HT1080 (cell line): ENCODE measurements around the gene RABGGTA. TPM values are rescaled to one million over a fixed set of nuclear protein-coding genes. Genes with fewer than 3 reads are reported as not detected.
"Not testable (repeated sequence)": the region's sequence is repeated elsewhere in the genome, so short reads cannot be mapped to it uniquely, and the experiment has no call there.

ENCODE experiments used
- DNase-seq: peaks from one replicate; pipeline ENCODE4 v3.0.0-alpha.2; 2015; ENCODE audit warnings: low read depth
- total RNA-seq: library from RNA; depleted of rRNA; stranded (reverse); fragments of >200 nt; shearing (Covaris generic); gene quantifications from 2 replicates; pipeline ENCODE4 v1.2.3, GENCODE V29; 2014

RABGGTA gene
- total RNA-seq, 1 experiment from 2014 or later: 24.0 TPM

DNA sequence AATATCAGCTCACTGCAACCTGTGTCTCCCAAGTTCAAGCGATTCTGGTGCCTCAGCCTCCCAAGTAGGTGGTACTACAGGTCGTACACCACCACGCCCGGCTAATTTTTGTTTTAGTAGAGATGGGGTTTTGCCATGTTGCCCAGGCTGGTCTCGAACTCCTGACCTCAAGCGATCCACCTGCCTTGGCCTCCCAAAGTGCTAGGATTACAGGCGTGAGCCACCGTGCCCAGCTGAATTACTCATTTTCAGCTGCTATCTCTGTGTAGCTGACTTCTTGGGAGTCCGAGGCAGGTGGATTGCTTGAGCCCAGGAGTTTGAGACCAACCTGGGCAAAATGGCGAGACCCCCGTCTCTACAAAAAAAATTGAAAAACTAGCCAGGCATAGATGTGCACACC is 26.0 kb downstream of the RABGGTA start:
- DNase-seq: not testable (repeated sequence)

DNA sequence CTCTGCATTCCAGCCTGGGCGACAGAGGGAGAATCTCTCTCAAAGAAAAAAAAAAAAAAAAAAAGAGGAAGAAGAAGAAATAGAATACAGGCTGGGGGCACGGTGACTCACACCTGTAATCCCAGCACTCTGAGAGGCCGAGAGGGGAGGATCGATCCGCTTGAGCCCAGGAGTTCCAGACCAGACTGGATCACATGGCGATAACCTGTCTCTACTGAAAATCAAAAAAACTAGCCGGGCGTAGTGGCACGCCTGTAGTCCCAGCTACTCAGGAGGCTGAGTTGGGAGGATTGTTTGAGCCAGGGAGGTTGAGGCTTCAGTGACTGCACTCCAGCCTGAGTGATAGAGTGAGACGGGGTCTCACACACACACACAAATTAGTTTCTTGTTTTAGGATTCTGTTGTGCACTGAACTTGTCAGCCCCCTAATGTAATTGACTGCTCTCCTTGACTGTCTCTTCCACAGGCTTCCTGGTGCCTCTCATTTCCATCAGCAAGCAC is 28.0 kb downstream of the RABGGTA start:
- DNase-seq: peak; percentile 78

DNA sequence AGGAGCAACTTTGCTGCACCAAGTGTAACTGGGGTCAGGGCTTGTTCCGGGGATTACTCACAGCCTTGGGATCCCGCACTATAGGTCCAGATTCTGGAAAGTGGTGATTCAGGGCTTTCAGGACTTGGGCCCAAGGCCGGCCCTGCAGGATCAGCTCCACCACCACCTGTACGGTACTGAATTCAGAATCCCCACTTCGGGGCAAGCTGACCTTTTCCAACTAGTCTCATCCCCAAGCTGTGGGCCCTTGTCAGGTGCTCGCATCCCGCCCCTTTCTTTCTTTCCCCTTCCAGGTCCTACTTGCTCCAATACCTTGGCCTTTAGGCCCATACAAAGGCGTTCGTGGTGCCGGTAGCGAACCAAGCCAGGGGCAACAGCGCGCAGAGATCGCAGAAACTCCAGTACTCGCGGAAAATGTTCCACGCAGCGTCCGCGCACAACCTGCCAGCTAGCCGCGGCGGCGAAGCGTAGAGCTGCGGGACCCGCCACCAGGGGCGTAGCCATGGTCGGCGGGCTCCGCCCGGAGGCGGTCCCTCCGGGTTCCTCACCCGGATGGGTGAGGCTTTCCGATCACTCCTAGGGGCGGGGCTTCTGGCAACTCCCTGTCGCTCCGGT is 29.5 kb downstream of the RABGGTA start:
- peak; percentile 56 for DNase-seq

DNA sequence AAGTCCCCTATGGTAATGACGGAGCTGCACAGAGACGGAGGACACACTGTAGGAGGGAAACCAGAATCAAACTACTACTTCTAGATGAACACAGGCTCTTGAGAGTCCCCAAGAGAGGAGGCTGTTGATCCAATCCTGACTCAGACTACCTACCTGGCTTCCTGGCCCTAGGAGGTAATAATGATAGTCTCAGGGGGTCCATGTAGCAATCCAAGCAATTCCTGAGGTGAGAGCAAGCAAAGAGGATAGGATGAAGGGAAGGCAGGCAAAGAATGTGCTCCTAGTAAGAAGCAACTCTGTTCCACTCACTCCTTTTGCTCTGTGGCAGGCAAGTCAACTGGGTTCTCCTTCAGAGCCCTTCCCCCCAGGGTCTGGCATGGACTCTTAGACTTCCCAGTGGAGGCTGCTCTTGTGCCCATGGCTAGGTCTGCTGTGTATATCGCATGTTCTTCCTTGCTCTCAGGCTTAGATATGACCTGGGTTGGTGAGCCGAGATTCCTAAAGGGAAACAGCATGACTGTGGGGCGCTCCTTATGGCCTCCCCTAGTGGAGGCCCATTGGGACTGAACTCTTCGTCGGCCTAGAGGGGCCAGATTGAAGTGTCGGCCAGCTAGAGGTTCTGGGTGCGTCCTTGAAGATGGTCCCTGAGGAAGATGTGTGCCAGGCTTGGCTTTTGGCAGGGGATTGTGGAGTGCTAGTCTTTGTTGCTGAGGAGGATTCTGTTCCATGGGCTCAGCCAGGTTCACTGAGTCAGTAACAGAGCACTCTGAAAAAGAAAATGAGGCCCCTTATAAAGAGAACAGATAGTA is 31.1 kb downstream of the RABGGTA start:
- DNase-seq: no peak

DNA sequence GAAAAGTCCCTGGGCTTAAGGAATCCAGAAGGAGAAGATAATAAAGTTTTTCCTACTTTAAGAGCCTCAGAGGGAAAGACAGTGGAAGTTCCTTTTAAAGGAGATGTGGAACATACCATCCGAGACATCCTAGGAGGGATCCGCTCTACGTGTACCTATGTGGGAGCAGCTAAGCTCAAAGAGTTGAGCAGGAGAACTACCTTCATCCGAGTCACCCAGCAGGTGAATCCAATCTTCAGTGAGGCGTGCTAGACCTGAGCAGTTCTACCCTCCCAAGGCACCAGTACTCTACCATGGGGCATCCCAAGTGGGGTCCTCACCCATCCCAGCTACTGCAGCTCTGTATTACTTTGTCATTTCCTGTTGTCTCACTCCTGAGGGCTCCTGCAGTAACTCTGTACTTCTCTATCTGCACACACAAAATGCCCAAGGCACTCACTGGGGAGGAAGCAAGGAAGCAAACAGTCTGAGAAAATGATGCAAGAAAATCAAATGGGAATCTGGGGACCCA is 32.8 kb downstream of the RABGGTA start:
- peak; percentile 25 for DNase-seq

DNA sequence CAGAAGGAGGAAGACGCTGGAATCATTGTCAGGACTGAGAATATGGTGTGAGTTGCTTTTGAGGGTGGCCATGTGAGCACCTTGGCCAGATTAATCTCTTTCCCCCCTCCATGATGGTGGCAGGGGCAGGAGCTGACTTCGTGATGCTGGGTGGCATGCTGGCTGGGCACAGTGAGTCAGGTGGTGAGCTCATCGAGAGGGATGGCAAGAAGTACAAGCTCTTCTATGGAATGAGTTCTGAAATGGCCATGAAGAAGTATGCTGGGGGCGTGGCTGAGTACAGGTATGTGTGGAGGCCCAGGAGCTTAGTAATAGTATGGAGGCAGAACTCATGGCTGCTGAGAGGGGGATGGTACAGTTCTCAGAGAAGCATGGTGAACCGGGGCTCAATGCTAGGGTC is 33.3 kb downstream of the RABGGTA start:
- peak; percentile 25 for DNase-seq

DNA sequence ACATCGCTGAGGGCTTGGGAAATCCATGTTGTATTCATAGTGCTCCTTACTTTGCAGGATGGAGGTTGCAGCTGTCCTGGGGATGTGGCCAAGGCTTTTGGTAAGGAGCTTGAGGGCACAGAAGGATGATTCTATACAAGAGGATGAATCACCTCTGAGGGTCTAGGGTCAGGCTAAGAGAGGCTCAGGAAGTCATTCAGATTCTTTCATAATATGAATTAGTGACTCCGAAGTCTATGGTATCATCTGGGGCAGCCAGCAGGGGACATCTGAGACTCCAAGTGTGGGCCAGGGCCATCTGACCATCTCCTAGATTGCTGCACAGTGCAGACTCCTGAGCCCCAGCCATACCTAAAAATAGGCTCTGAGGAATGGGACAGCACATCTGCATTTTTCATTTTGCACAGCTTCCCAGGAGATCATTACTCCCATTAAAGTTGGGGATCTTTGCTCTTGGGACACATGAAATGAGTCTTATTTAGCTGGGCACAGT is 33.9 kb downstream of the RABGGTA start:
- DNase-seq: no peak

DNA sequence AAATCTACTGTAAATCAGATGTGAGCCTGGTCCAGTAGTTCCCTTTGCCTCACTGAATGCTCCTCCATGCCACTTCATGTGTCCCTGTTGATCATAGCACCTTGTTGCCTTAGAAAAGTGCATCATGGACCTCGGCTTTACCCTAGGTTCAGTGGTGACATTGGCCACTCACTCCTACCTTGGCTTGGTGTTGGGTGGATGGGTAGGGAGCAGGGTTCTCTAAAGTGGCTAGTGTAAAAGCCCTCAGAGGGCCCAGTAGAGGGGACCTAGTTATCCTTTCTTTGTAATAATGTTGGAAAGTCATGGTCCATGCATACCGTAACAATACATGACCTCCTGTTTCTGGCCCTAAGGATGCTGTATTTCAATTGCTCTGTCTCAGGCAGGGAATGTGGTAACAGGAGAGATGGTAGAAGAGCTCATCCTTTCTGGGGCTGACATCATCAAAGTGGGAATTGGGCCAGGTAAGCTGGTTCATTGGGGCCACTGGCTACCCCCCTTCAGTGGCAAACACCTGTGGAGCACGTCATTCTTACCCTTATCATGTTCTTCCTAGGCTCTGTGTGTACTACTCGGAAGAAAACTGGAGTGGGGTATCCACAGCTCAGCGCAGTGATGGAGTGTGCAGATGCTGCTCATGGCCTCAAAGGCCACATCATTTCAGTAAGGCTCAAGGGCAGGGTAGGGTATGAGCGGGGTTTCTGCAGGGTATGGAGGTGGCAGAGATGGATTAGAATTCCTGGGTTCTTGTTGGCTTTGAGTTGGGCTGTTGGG is 34.5 kb downstream of the RABGGTA start:
- DNase-seq: no peak

DNA sequence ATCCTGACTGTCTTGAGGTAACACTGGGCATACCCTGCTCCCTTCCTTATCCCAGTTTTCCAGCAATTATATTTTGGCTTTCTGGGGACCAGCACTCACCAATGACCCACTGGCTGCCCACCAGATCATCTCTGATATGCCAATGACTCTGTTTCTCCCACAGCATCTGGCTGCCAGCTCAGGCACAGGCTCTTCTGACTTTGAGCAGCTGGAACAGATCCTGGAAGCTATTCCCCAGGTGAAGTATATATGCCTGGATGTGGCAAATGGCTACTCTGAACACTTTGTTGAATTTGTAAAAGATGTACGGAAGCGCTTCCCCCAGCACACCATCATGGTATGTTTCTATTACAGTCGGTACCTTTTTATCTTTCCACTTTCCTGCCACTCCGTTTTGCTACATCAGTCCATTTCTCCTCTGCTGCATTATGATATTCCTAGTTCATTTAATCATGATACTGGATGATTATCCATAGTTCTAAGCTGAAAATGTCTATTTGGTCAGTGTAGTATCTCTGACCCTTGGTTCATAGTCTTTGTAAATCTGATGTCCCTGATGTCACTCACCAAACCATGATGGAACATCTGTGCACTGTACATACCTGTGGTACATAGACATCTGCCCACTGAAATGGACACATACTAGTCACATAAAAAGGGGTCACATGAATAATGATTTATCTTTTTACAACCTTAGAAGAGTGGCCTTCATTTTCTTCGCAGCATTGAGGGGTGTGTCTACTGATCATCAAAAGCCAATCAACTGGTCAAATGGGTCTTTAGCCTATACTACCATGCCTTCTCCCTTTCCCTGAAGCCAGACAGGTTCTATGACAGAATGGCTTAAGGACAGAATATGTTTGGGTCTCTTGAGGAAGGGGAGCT is 35.4 kb downstream of the RABGGTA start:
- DNase-seq: no peak

DNA sequence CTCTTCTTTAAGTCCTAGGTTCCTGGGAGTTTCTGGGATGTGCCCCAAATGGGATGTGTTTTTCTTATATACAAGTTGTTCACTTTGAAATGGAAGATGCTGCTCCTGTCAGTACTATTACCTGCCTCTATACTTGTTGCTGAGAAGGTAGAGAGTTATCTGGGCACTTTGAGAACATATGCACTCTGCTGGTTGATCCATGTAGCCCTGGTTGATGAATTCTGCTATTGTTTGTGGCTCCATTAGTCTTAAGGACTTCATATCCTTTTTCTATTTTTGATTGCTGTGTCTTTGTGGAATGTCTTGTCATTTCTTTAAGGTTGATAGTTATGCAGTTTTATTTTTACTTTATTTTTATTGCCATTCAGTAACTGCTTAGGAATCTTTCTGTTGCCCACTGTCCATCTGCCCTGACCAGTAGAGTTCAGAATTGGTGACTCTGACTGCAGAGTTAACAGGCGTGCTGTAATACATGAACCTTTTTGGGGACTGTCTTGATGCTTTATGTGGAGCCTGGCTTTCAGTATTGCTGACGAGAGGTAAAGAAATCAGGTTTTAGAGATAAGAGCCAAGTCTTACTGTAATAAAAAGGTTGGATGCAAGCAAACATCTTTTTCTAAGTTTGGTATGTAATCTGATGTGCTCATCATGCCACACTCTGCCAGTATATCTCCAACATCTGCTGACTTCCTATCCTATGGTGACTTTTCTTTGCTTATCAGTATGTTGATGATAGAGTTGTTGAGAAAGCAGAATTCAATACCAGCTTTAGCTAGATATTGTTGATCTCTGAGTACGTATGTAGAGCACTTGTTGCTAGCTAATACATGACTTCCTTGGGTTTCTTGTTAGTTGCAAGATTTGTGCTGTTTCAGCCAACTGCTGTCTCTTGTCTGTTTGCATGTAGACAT is 37.0 kb downstream of the RABGGTA start:
- DNase-seq: no peak

DNA sequence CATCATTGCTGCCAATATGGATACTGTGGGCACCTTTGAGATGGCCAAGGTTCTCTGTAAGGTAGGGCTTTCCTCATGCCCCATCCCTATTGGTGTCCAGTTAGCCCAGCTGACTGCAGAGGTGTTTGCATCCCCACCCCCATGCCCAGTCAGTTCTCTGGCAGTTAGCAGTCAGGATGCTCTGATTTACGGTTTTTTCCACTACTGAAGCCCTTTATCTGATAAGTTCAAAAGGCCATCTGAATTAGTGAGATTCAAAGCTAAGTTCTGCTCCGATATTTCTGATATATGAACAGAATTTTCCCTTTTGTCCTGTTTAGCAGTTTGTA is 37.9 kb downstream of the RABGGTA start:
- no peak for DNase-seq

DNA sequence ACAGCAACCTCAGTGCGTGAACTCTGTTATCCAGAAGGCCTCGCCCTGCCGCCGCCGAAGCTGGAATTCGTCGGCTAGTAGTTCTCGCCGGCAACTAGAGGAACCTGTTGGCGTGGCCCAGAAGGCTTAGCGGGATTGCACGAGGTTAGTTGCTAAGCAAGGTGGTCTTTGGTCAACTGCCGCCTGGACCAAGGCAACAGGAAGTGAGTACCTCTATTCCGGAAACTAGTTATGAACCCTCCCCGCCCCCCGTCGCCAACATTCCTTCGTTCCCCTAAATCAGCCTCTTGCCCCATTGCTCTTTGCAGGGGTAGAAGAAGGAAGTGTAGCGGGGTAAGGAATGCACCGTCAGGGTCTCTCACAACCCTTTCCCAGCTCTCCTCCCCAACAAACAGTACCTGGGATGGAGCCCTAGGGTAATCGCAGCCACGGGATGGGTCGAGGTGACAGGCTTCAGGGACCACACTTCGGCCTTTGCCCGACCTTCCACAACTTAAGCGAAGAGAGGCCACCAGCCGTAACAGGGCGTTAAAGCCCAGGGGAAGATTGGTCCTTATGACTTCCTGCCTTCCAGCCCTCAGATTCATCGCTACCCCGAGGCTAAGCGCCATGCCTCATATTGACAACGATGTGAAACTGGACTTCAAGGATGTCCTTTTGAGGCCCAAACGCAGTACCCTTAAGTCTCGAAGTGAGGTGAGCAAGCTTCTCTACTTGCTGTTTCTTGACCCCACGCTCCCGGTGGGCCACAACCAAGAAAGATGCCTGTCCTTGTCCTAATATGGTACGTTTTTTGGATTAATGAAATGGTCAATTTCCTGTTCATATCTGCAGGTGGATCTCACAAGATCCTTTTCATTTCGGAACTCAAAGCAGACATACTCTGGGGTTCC is 38.5 kb downstream of the RABGGTA start, which contains the start of gene GMPR2:
TSS of gene GMPR2 (plus strand) at position 285 of the 893 bp plus-strand sequence. CDS start at position 610, 325 bp downstream.
- DNase-seq: no peak

DNA sequence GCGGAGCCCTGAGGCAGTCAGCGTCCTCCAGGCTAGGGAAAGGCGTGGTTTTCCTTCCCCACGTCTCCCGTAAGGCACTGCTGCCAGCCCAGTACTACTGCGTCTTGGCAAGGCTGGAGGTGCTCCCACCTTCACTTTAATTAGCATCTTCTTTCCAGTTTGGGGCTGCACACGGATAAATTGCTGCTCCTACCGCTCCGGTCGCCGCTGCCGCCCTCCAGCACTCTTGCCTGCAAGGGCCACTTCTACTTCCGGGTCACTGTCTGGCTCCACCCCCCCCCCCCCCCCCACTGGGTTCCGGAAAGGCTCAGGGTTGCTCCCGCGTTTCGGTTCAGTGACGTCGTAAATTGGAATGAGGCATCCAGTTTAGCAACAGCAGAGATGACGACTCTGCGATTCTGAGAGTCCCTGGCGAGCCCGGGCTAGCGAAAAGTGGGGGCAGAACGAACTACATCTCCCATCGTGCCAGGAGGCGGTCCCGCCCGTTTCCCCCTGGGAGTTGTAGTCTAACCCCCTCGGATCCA is 39.2 kb downstream of the RABGGTA start, which contains the start of gene NEDD8:
TSS of gene NEDD8 (minus strand) at position 247 of the 524 bp plus-strand sequence. CDS start at position 147, 100 bp downstream.
- DNase-seq: peak; percentile 96

DNA sequence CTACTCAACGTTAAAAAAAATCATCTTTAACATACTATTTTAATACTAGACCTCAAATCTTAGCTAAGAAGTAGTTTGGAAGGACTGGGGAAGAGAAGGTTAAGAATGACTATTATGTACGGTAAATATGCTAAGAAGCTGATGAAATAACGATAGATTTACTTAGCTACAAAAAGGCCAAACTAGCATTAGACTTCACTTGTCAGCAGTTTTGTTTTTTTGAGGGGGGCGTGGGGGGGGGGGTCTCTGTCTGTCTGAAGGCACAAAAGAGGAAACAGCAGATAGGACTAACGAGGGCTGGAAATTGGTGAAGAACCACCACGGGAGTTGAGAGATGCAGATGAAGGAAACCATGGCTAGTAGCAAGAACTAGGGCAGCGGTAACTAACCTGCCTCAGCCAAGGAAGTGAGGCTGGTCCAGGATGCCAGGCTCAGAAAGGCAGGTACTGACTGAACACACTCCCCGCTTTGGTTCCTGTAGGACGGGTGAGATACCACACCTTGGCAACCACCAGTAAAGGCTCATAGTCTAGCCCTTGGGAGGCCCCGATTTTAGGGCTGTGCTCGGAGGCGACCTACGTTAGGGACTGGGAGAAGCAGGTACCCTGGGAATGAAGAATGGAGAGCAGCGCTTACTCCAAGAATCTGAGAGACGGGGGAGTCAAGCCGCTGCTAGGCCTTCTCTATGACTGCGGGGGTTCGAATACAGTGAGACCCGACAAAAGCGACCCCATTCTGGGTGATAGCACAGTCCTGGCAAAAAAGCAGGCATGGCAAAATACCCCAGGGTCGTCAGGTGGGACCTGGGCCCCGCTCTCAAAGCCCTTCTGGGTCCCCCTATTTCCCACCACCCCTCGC is 39.9 kb downstream of the RABGGTA start:
- DNase-seq: no peak

DNA sequence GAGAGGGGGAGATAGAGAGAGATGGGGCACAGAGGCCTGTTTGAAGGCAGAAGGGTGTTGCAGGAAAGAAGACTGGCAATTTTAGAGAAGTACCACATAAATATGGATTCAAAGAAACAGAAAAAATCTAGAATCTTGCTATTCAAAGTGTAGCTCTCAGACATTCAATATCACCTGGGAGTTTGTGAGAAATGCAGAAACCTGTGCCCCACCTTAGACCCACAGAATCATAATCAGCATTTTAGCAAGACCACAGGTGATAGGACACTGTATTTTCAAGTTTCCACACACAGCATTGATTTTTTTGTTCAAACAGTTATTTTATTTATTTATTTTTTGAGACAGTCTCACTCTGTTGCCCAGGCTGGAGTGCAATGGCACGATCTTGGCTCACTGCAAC is 42.5 kb downstream of the RABGGTA start:
- DNase-seq: no peak

DNA sequence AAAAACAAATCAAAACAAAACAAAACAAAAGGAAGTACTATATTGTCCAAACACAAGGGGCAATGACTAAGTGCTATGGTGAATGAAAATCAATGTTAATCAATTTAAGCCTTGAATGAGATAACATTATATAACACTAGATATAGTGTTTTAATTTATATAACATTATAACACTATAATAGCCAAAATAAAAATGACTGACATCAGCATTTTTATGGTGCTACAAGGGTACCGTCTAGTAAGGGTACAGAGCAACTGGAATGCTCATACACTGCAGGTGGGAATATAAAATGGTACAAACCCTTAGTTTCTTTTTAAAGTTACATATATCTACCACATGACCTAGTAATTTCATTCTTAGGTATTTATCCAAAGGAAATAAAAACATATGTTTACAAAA is 44.9 kb downstream of the RABGGTA start:
- DNase-seq: no peak

DNA sequence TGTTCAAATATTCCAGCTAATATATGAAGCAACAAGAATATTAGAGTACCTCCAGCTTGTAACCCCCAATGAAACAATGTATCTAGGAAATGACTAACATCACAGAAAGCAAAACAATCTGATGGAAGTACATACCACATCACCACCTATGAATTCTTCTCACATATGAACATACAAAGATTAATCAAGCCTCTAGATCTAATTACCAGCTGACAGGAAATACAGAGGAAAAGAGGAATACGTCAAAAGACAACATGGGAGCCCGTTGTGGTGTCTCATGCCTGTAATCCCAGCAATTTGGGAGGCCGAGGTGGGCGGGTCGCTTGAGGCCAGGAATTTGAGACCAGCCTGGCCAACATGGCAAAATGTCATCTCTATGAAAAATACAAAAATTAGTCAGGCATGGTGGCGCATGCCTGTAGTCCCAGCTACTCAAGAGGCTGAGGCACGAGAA is 46.8 kb downstream of the RABGGTA start:
- peak; percentile 89 for DNase-seq
